Prostate gland (tissue), 2 donors: Measurements from ENCODE around the gene MXRA8.

Experiments
- CTCF ChIP-seq, 4 experiments: fragments of 200-600 bp in 2 of 4; fragments of 450-650 bp in 2 of 4; sonication (generic) in 2 of 4; IDR thresholded peaks; 1 replicate in 3 of 4; 2 replicates in 1 of 4; pipeline ENCODE4 v1.5.1; 2016 to 2019; ENCODE audit warnings: antibody characterized with exemption in 4 of 4, mild to moderate bottlenecking in 2 of 4, moderate library complexity in 2 of 4
- POLR2AphosphoS5 ChIP-seq: sonication (generic); formaldehyde crosslinking; IDR thresholded peaks from one replicate; pipeline ENCODE4 v1.6.1; 2017; ENCODE audit warnings: antibody characterized with exemption

- TF ChIP-seq POLR2AphosphoS5 (peak; percentile 100), CTCF (IDR thresholded peaks at IDR 0.05) (peak in 3 of 4 experiments; percentile 23 to 62 (median 56))
These were observed 16.7 kb upstream of the MXRA8 start, which contains the start of gene AURKAIP1 for GRCh38 chr1:1374929-1375662.
